Measurements from ENCODE around the gene ITGA1.
"Not testable (repeated sequence)": the region's sequence is repeated elsewhere in the genome, so short reads cannot be mapped to it uniquely, and the experiment has no call there.

Gene ITGA1

GRCh38 chr5:52864884-52865283, 77.2 kb downstream of the ITGA1 start:
- Mint-ChIP-seq H3K9me3 (no peaks in the 10 kb centered on the region), H3K27me3 (ENCODE audit: low read depth, poor library complexity) (no peaks in the 10 kb centered on the region), H3K36me3 (ENCODE audit: low read depth) (no peaks in the 10 kb centered on the region), H3K4me1 (peaks cover under 1% of the 10 kb centered on the region), H3K4me3 (no peak overlapping the region), H3K27ac (no peak overlapping the region)
- DNase-seq, result no peak
- no peak for TF ChIP-seq CTCF (IDR thresholded peaks at IDR 0.05)

- not testable (repeated sequence) for H3K9me3 Mint-ChIP-seq; H3K27ac Mint-ChIP-seq; H3K27me3 Mint-ChIP-seq (ENCODE audit: low read depth, poor library complexity); H3K4me3 Mint-ChIP-seq; DNase-seq; H3K36me3 Mint-ChIP-seq (ENCODE audit: low read depth)
- peaks cover 11% of the 10 kb centered on the region for H3K4me1 Mint-ChIP-seq
Measured at GRCh38 chr5:52865991-52866390, 78.3 kb downstream of the ITGA1 start.

DNA sequence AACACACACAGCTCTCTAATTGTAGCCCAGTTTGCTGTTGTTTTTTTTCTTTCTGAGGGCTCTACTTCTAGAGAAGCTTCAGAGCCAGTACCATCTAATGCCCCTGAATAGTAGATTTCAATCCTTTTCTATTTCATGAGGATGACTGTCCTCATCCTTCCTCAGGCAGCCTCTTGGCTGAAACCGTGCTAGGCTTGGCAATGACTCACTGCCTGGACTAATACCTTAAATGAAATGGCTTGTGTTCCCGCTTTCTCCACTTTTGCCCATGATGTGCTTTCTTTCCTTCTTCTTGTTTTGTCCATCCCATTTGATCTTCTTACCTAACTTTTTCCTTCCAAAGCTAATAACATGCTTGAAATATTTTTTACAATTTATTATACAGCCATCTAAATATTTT, 80.1 kb downstream of the ITGA1 start:
- Mint-ChIP-seq H3K27me3 (ENCODE audit: low read depth, poor library complexity) (no peaks in the 10 kb centered on the region), H3K36me3 (ENCODE audit: low read depth) (no peaks in the 10 kb centered on the region), H3K27ac (no peak overlapping the region), H3K9me3 (no peaks in the 10 kb centered on the region), H3K4me1 (peaks cover 29% of the 10 kb centered on the region), H3K4me3 (no peak overlapping the region)
- no peak for DNase-seq
- no peak for TF ChIP-seq CTCF (IDR thresholded peaks at IDR 0.05)

- no peaks in the 10 kb centered on the region for H3K27me3 Mint-ChIP-seq (ENCODE audit: low read depth, poor library complexity)
- no peaks in the 10 kb centered on the region for H3K36me3 Mint-ChIP-seq (ENCODE audit: low read depth)
- no peak for DNase-seq
- peaks cover 35% of the 10 kb centered on the region for H3K4me1 Mint-ChIP-seq
- H3K27ac Mint-ChIP-seq, result no peak overlapping the region
- no peaks in the 10 kb centered on the region for H3K9me3 Mint-ChIP-seq
- no peak for TF ChIP-seq CTCF (IDR thresholded peaks at IDR 0.05)
- H3K4me3 Mint-ChIP-seq, result no peak overlapping the region
Measured at GRCh38 chr5:52868417-52868816, 80.7 kb downstream of the ITGA1 start.

DNA sequence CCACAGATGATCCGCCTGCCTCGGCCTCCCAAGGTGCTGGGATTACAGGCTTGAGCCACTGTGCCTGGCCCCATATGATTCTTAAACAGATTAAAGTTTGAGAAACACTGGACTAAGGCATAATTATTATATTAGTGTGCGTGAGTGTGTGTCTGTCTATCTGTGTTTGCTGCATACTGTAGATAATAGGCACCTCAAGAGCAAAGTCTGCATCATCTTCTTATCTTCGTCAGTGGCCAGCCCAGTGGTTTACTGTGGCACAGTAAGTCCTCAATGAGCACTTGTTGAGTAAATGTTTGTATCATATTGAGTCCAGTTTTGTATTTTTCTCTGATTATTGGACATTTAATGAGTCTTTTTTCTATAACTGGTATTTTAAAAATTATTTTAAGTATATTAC, 81.7 kb downstream of the ITGA1 start:
- no peaks in the 10 kb centered on the region for H3K27me3 Mint-ChIP-seq (ENCODE audit: low read depth, poor library complexity)
- H3K36me3 Mint-ChIP-seq (ENCODE audit: low read depth), result no peaks in the 10 kb centered on the region
- no peak overlapping the region for H3K27ac Mint-ChIP-seq
- H3K4me3 Mint-ChIP-seq, result no peak overlapping the region
- no peaks in the 10 kb centered on the region for H3K9me3 Mint-ChIP-seq
- TF ChIP-seq CTCF (IDR thresholded peaks at IDR 0.05), result no peak
- no peak for DNase-seq
- H3K4me1 Mint-ChIP-seq, result peaks cover 35% of the 10 kb centered on the region

DNA sequence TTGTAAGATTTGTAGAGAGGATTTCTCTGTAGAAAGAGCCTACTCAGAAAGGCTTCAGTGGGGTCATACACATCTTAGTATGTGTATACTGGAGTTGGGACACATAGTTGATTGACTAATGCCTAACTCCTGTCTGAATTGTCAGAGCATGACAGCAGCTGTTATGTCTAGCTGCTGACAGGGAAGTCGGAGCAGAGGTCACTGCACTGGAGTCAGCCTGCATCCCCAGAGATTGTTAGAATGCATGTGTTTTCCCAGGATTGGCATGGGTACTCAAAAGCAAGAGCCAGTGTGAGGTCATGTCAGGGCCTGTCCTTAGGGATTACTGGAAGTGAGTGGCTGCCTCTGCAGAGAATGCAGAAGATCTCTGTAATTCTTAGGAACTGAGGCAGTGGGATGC, 82.7 kb downstream of the ITGA1 start:
- Mint-ChIP-seq H3K4me1 (peaks cover 35% of the 10 kb centered on the region), H3K9me3 (no peaks in the 10 kb centered on the region), H3K36me3 (ENCODE audit: low read depth) (no peaks in the 10 kb centered on the region), H3K27ac (peak overlapping the region; percentile 95), H3K4me3 (peak overlapping the region; percentile 3), H3K27me3 (ENCODE audit: low read depth, poor library complexity) (no peaks in the 10 kb centered on the region)
- peak; percentile 58 for DNase-seq
- TF ChIP-seq CTCF (IDR thresholded peaks at IDR 0.05), result no peak

All from nephron progenitor cell (in vitro differentiated cells).